HG03135 (cell line): ENCODE results near the gene SLCO2A1.

Experiments used
- ATAC-seq: cut with Tn5 transposase; IDR thresholded peaks from one replicate; pipeline ENCODE4 v1.9.1; 2021; ENCODE audit warnings: mild to moderate bottlenecking, moderate library complexity; ENCODE audit not compliant: unreplicated experiment

SLCO2A1 gene

DNA sequence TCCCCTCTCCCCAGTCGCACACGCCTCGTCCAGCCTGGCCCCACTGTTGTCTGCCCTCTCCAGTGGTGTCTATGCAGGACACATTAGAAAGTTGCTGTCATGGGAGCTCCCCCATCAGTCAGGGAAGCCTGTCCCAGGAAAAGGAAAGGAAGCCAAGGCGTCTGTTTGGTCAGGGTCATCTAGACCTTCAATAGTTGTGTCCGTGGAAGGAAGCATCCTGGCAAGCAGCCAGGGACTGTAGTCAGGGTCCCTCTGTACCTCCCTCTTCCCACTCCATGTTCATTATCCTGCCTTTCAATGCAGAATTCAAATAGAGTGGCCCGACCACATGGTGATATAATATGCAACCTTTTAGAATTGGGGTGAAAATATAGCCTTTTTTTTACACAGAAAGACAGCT, 73.4 kb downstream of the SLCO2A1 start:
- ATAC-seq = no peak

DNA sequence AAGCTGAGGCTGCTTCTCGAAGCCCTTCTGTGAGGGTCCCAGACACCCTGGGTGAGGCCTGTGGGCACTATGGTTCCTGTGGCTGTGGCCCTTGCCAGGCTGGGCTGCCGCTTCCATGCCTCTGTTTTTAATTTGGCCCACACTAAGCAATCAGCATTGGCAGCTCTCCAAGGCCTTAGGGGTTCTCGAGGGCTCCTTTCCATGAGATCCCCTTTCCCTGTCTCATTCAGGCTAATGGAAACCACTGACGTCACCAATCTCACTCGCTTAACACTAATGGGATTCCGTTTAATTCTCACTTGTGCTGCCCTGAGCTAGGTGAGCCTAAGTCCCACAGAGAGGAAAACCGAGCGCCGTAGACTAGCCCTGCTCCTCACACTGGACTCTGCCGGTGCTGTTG, 73.8 kb downstream of the SLCO2A1 start:
- ATAC-seq = no peak

DNA sequence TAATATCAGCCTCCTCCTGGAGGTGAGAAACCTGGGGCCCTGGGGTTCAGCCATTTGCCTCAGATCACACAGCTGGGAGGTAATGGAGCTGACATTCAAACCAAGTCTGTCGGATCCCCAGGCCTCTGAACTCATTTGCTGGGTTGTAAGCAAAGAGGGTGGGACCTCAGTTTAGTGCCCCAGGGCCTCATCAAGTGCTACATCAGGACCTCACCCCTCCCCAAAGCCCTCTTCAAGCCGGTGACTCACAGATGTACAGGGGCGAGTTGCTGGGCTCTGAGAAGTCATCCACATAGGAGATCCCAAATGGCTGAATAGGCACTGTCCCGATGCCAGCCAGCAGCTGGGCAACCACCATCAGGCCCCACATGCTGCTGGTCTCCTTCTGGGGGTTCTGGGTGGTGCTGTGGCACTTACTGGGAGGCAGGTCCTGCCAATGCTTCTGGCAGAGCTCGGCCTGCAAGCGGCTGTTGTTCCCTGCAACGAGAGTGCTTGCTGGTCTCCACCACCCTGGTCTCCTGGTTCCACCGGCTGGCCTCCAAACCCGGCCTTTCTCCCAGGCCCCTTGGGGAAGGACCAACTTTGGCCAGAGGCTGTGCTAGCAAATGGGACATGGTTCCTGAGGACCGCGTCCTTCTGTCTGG, 74.9 kb downstream of the SLCO2A1 start:
- ATAC-seq = no peak

DNA sequence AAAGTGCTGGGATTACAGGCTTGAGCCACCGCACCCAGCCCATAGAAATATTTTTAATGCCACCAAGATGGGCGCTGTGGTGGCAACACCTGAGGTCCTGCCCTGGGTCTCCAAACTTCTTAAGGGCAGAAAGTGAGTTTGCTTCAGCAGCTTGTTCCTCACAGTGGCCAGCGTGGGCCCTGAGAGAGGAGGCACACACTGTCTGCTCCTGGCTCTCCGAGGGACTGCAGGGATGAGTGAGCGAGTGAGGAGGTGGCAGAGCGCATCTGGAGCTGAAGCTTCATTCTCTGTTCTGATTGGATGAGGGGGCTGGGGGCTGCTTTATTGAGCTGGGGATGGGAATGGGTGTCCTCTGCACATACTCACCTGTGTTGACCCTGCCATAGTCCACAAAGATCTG, 76.4 kb downstream of the SLCO2A1 start:
- no peak for ATAC-seq

DNA sequence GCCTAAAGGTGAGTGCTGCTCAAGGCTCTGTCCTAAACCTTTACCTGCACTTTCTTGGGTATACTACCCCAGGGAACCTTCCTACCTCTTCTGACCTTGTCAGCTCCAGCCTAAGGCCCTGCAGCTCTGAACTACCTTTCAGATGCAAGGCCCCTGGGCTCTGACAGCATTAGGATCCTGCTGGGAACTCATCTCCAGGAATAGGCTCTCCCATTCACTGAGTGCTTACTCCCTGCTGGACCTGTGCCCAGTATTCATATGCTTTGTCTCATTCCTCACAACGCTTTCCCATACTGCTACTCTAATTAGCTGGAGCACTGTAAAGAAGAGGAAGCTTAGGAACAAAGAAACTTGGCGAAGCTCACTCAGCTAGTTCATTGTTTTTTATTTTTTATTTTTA, 80.3 kb downstream of the SLCO2A1 start:
- no peak for ATAC-seq

GRCh38 chr3:133948996-133949395, 80.7 kb downstream of the SLCO2A1 start:
- no peak for ATAC-seq

DNA sequence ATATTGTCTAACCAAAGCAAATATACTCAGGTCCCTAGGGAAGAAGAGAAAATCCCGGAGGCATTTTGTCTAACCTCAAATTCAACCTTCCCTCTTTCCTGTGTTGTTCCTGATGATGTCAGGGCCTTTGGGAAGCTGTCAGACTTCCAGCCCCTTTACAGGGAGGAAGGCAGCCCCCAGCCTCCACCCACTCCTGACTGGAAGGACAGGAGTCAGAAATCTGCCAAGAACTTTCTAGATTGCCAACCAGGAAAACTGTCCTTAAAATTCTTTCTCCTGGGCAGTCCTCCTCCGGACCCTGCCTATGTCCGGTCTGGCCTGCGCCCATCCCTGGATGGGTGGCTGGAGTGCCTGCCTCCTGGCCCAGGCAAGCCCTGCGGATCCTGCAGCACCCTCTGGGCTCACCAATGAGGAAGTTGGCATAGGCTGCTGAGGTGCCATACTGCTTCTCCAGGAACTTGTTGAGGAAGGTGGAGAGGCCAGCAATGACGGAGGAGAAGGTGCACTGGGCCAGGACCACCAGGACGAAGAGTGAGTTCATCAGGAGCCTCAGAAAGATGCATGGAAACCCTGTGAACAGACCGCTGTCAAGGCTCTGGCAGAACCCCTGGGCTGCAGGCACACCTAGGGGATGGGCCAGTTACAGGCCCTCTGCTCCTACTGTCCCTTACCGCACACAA, 81.5 kb downstream of the SLCO2A1 start:
- ATAC-seq = no peak

- ATAC-seq = no peak
Observed at GRCh38 chr3:133945381-133946095, 84.2 kb downstream of the SLCO2A1 start.

DNA sequence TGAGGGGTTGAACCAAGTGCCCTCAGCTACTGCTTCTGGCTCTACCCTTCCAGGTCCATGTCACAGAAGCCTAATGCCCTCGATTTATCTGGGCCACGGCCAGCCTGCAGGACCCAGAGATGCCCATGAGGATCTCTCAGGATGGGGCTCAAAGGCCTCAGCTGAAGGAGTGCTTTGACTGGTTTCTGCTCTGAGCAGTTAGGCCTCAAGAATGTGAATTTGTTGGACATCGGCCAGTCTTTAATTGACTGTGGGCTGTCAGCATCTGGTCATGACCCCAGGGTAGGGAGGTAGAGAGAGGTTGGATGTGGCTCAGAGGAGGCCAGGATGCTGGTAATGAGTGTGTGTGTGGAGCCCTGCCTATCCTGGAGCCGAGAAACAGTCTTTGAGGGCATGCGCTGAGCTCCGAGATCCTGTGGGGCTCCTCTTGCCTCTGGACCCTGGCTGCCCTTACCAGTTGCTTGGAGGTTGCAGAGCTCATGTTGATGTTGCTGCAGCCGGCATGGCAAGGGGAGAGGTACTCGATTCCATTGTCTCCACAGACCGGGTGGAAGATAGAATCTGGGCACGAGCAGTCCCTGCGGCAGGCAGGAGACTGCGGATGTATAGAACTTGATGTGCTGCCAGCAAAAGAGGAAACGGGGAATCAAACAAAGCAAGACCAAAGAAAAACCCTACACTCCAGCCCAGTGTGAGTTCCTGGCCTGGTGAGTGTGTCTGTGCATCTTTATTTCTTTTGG, 84.9 kb downstream of the SLCO2A1 start:
- no peak for ATAC-seq

DNA sequence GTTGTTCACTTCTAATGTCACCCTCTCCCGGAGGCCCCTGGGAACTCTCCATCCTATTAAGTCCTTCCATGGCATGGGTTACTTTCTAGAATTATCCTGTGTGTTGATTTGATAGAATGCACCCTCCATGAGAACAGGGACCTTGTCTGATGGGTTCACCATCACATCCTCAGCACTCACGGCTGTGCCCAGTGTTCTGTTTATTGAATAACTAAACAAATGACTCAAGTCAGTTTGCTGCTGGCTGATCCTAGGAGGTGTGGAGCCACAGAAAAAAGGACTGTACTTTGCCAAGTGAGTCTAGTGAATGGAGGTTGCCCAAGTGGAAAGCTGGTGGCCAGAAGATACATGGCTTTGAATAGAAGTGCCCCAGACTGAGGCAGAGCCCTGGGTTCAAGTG, 85.5 kb downstream of the SLCO2A1 start:
- no peak for ATAC-seq

GRCh38 chr3:133943639-133944141, 86.0 kb downstream of the SLCO2A1 start:
- ATAC-seq = no peak

DNA sequence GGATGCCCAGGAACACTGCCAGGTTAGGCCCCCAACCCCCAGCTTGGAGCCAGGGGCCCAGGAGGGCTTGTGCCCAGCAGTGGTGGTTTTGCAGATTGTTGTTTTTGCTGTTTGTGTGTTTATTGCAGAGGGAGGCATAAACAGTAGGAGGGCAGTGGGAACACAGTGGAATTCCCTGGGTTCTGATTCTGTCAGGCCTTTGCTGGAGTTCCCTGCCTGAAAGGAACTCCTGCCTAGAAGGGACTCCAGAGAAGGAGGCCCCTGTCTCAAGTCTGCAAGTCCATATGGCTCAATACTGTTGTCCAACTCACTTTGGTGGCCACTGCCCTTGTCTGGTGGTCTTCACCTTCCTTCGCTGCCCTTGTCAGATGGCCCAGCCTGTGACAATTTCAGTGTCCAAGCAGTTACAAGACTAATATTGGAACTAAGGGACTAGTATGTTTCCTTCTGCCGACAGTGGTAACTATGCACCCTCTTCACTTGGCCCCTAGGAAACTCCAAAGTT, 86.6 kb downstream of the SLCO2A1 start:
- no peak for ATAC-seq

GRCh38 chr3:133941415-133941821, 88.3 kb downstream of the SLCO2A1 start:
- ATAC-seq = no peak

DNA sequence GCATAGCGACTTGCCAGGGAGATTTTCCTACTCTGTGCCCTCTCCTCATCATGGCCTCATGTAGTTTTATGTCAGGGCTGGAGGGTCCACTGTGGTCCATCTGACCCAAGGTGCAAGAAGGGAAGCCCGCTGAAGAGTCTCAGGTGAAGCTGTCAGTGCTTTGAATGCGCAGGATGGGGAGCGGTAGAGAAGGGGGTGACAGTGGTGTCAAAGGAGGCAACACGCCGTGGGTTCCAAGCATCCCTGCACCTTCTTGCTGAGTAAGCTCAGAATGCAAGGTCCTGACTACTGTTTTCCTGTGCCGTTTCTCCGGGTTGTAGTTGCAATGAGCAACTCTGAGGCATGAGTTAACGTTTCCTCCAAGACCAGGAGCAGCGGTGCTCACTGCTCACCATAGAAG, 89.2 kb downstream of the SLCO2A1 start:
- no peak for ATAC-seq

- ATAC-seq = no peak
Observed at GRCh38 chr3:133939463-133939835, 90.3 kb downstream of the SLCO2A1 start.

GRCh38 chr3:133938770-133939462, 90.8 kb downstream of the SLCO2A1 start:
- no peak for ATAC-seq

- ATAC-seq = no peak
Observed at GRCh38 chr3:133937756-133938601, 91.7 kb downstream of the SLCO2A1 start.

- no peak for ATAC-seq
Observed at GRCh38 chr3:133937061-133937686, 92.6 kb downstream of the SLCO2A1 start.
